ENCODE measurements around the gene ERMAP.

Gene ERMAP

DNA sequence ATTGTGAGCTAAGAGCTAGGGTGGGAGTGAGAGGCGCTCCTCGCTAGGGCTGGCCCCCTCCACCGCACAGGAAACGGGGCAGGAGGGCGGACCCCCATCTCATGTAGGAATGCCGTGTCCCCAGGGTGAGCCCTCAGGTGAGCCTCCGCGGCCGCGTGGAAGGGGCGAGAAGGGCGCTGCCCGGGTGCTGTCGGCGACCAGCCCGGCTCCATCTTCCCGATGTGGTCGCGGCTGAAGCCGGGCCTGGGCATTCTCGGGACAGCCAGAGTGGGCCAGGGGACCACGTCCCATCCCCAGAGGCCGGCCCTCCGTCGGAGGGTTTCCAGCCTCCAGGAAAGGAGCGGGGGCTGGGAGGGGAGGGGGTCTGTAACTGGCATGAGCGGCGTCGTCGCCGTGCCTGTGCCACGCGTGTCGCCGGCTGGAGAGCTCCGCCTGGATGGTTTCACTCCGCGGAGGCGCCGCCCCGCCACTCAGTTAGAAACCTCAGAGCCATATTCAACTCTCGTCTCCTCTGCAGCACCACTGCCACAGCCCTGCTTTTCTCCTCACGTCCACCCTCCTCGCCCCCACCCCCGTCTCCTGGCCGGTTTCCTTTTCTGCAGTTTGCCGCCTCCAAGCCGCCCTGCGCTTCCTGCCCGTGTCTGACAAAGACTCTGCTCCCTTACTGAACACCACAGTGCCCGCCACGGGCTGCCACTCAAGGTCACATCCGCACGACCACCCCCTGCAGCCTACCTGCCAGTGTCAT lies 31.8 kb upstream of the ERMAP start, which contains the start of gene TMEM269:
Gene TMEM269 (plus strand): TSS at position 46 of the 748 bp plus-strand sequence. CDS start 4,903 bp downstream, outside the sequence.
- no peak for DNase-seq (ENCODE audit: extremely low spot score)
- TF ChIP-seq FOXK2 (IDR thresholded peaks at IDR 0.05) (no peak), LEF1 (IDR thresholded peaks at IDR 0.05; ENCODE audit: borderline replicate concordance) (no peak), FOXA1 (IDR thresholded peaks at IDR 0.05) (no peak), ZNF384 (IDR thresholded peaks at IDR 0.05) (no peak), FOXM1 (IDR thresholded peaks at IDR 0.05; ENCODE audit: borderline replicate concordance) (no peak), SP1 (IDR thresholded peaks at IDR 0.05) (no peak), TARDBP (IDR thresholded peaks at IDR 0.05) (no peak), BHLHE40 (IDR thresholded peaks at IDR 0.05; ENCODE audit: borderline replicate concordance) (no peak), SUZ12 (IDR thresholded peaks at IDR 0.05) (no peak), ELF4 (IDR thresholded peaks at IDR 0.05) (no peak), NFRKB (IDR thresholded peaks at IDR 0.05) (no peak), PKNOX1 (IDR thresholded peaks at IDR 0.05) (no peak), L3MBTL2 (conservative IDR thresholded peaks at IDR 0.05) (no peak), ARNT (IDR thresholded peaks at IDR 0.05) (no peak), CTBP1 (IDR thresholded peaks at IDR 0.05; ENCODE audit: borderline replicate concordance) (no peak), HDGF (IDR thresholded peaks at IDR 0.05; ENCODE audit: borderline replicate concordance) (no peak)
- CTCF ChIA-PET: no interaction called here
- POLR2A ChIA-PET: no interaction called here

GRCh38 chr1:42786097-42786496 lies 30.8 kb upstream of the ERMAP start:
- POLR2A ChIA-PET: no interaction called here
- CTCF ChIA-PET: no interaction called here
- TF ChIP-seq FOXA1 (IDR thresholded peaks at IDR 0.05) (no peak), SUZ12 (IDR thresholded peaks at IDR 0.05) (no peak), SP1 (IDR thresholded peaks at IDR 0.05) (no peak), L3MBTL2 (conservative IDR thresholded peaks at IDR 0.05) (no peak), HDGF (IDR thresholded peaks at IDR 0.05; ENCODE audit: borderline replicate concordance) (no peak), PKNOX1 (IDR thresholded peaks at IDR 0.05) (no peak)
- no peak for DNase-seq (ENCODE audit: extremely low spot score)

GRCh38 chr1:42788021-42788420 lies 28.9 kb upstream of the ERMAP start:
- CTCF ChIA-PET: interaction anchor here (0.5 kb wide), 1 partner anchor 19 kb away, joined by 4 read pairs; no protein-coding TSS in a partner anchor
- POLR2A ChIA-PET: no interaction called here
- no peak for DNase-seq (ENCODE audit: extremely low spot score)
- no peak for TF ChIP-seq ARNT (IDR thresholded peaks at IDR 0.05)
- no peak for TF ChIP-seq TARDBP (IDR thresholded peaks at IDR 0.05)
- TF ChIP-seq FOXA1 (IDR thresholded peaks at IDR 0.05): no peak
- TF ChIP-seq ELF4 (IDR thresholded peaks at IDR 0.05): no peak
- no peak for TF ChIP-seq BHLHE40 (IDR thresholded peaks at IDR 0.05; ENCODE audit: borderline replicate concordance)
- TF ChIP-seq ZNF384 (IDR thresholded peaks at IDR 0.05): no peak
- TF ChIP-seq FOXM1 (IDR thresholded peaks at IDR 0.05; ENCODE audit: borderline replicate concordance): no peak
- TF ChIP-seq NFRKB (IDR thresholded peaks at IDR 0.05): no peak
- no peak for TF ChIP-seq SP1 (IDR thresholded peaks at IDR 0.05)
- TF ChIP-seq FOXK2 (IDR thresholded peaks at IDR 0.05): no peak
- TF ChIP-seq LEF1 (IDR thresholded peaks at IDR 0.05; ENCODE audit: borderline replicate concordance): no peak

DNA sequence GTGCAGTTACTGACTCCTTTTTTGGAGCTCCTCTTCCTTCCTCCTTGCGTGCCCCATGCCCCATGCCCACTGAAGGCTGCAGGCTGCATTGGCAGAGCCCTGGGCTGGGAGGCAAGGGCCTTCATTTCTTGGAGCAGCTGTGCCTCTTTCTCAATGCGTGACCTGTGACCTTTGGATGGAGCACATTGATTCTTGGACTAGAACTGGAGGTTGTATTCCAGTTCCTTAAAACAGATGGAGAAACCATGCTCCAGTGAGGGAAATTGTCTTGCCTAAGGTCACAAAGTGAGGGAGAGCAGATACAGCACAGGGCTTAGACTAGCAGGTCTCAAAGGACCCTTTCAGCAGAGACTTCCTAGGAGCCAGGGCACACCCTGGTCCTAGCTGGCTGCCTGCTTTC lies 23.1 kb upstream of the ERMAP start:
- no peak for TF ChIP-seq TARDBP (IDR thresholded peaks at IDR 0.05)
- TF ChIP-seq FOXK2 (IDR thresholded peaks at IDR 0.05): no peak
- no peak for TF ChIP-seq ELF4 (IDR thresholded peaks at IDR 0.05)
- TF ChIP-seq NFRKB (IDR thresholded peaks at IDR 0.05): no peak
- no peak for TF ChIP-seq BHLHE40 (IDR thresholded peaks at IDR 0.05; ENCODE audit: borderline replicate concordance)
- TF ChIP-seq ZNF384 (IDR thresholded peaks at IDR 0.05): no peak
- TF ChIP-seq FOXA1 (IDR thresholded peaks at IDR 0.05): no peak
- TF ChIP-seq HDGF (IDR thresholded peaks at IDR 0.05; ENCODE audit: borderline replicate concordance): no peak
- no peak for TF ChIP-seq L3MBTL2 (conservative IDR thresholded peaks at IDR 0.05)
- no peak for TF ChIP-seq FOXM1 (IDR thresholded peaks at IDR 0.05; ENCODE audit: borderline replicate concordance)
- TF ChIP-seq CTBP1 (IDR thresholded peaks at IDR 0.05; ENCODE audit: borderline replicate concordance): no peak
- TF ChIP-seq PKNOX1 (IDR thresholded peaks at IDR 0.05): no peak
- no peak for TF ChIP-seq ARNT (IDR thresholded peaks at IDR 0.05)
- TF ChIP-seq LEF1 (IDR thresholded peaks at IDR 0.05; ENCODE audit: borderline replicate concordance): no peak
- no peak for TF ChIP-seq SP1 (IDR thresholded peaks at IDR 0.05)
- no peak for DNase-seq (ENCODE audit: extremely low spot score)
- POLR2A ChIA-PET: interaction anchor here (1.4 to 4.3 kb wide), 3 partner anchors 24 to 52 kb away, joined by 3 to 15 read pairs (median 12); partner anchors contain the start of genes C1orf50, P3H1 and ZNF691
- CTCF ChIA-PET: no interaction called here

DNA sequence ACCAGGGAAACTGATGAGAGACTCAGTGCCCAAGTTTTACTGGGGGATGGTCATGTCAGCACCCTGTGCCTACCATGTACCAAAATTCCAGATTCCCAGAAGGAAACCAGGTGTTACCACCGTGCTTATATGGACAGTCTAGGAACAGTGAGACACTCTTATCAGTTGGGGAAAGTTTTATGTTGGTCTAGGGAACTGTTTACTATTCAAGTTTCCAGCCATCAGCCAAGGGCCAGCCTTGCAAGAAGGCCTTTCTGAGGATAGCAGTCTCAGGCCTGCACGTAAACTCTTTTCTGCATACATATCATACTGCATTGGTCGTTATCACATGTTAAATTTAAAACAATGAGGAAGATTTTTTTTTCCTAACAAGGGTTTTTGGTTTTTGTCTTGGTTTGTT lies 19.5 kb upstream of the ERMAP start:
- TF ChIP-seq FOXA1 (IDR thresholded peaks at IDR 0.05) (no peak), HDGF (IDR thresholded peaks at IDR 0.05; ENCODE audit: borderline replicate concordance) (no peak), ZNF384 (IDR thresholded peaks at IDR 0.05) (no peak)
- ChIA-PET CTCF (no interaction called here), POLR2A (no interaction called here)
- no peak for DNase-seq (ENCODE audit: extremely low spot score)

GRCh38 chr1:42797979-42798378 lies 18.9 kb upstream of the ERMAP start:
- ChIA-PET CTCF (no interaction called here), POLR2A (interaction anchor here (1.0 kb wide), 1 partner anchor 31 kb away, joined by 4 read pairs; the partner anchor contains the start of genes C1orf50 and P3H1)
- TF ChIP-seq ZNF384 (IDR thresholded peaks at IDR 0.05): no peak
- TF ChIP-seq SUZ12 (IDR thresholded peaks at IDR 0.05): no peak
- TF ChIP-seq SP1 (IDR thresholded peaks at IDR 0.05): no peak
- TF ChIP-seq HDGF (IDR thresholded peaks at IDR 0.05; ENCODE audit: borderline replicate concordance): no peak
- TF ChIP-seq FOXM1 (IDR thresholded peaks at IDR 0.05; ENCODE audit: borderline replicate concordance): no peak
- TF ChIP-seq L3MBTL2 (conservative IDR thresholded peaks at IDR 0.05): no peak
- no peak for TF ChIP-seq LEF1 (IDR thresholded peaks at IDR 0.05; ENCODE audit: borderline replicate concordance)
- no peak for TF ChIP-seq FOXK2 (IDR thresholded peaks at IDR 0.05)
- no peak for TF ChIP-seq BHLHE40 (IDR thresholded peaks at IDR 0.05; ENCODE audit: borderline replicate concordance)
- DNase-seq (ENCODE audit: extremely low spot score): no peak
